SH-SY5Y (cell line): ENCODE data around the gene GJC3.

Experiments
- GATA2 ChIP-seq: IDR thresholded peaks from 2 replicates; pipeline ENCODE4 v1.6.1; 2011; ENCODE audit warnings: mild to moderate bottlenecking, low read depth, low read length
- GATA3 ChIP-seq: IDR thresholded peaks from 2 replicates; pipeline ENCODE4 v1.6.1; 2011; ENCODE audit warnings: low read depth, mild to moderate bottlenecking, low read length, moderate library complexity

DNA sequence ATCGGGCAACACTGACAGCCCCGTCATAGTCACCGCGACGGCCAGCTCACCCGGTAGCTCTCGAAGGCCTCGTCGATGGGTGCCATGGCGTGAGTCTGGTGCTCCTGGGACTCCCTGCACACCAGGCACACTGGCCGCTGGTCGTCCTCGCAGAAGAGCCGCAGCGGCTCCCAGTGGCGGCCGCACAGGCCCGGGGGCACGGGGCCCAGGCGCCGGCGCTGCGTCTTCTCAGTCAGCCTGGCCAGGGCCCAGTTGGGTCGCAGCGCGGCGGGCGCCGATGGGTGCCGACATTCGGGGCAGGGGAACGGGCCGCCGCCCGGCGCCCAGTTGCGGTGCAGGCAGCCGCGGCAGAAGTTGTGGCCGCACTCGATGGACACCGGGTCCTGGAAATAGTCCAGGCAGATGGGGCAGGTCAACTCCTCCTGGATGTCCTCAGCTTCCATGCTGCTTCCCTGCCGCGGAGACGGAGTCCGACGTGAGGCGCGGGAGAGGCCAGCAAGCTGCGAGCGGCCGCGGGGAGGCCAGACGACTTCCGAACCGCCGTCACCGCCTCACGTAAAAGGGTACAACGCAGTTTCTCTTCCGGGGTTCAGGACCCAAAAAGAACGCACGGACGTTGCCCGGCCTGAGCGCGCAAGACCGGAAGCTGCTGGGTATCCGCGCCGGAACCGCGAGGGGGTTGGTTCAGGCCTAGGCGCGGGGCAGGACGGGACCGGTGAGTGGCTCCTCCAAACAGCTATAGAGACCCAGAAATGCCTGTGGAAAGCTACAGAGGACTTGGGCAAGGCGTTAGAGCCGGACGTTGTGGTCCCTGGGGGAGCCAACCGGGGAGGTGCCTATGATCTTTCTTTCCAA is 10.2 kb downstream of the GJC3 start, which contains the start of gene TRIM4:
- TF ChIP-seq GATA2 (no peak), GATA3 (no peak)
